ENCODE measurements around the gene CPNE7. TPM values are rescaled to one million over a fixed set of nuclear protein-coding genes. Genes with fewer than 3 reads are reported as not detected.

CPNE7 gene
- 0.69 TPM for total RNA-seq
- under 1 TPM in 3 of 4 donors, not detected in 1; 0.11 to 0.81 (median 0.48) TPM for polyA plus RNA-seq

- no peaks in the 10 kb centered on the region for H3K36me3 Mint-ChIP-seq
- H3K27ac Mint-ChIP-seq, result no peak within 1 kb of the TSS
- Histone ChIP-seq H3K27ac (ENCODE audit: insufficient read depth, low read length, poor library complexity, severe bottlenecking) (no peak within 1 kb of the TSS), H3K4me1 (ENCODE audit: control insufficient read depth, insufficient read depth, low read length, poor library complexity, severe bottlenecking) (peaks cover 20% of the 10 kb centered on the region), H3K36me3 (ENCODE audit: control insufficient read depth, insufficient read depth, low read length) (no peaks in the 10 kb centered on the region), H3K9me3 (ENCODE audit: control insufficient read depth in 2 of 2, low read length in 2 of 2) (no peaks in the 10 kb centered on the region), H3K4me3 (ENCODE audit: low read depth, low read length) (no peak within 1 kb of the TSS), H3K27me3 (ENCODE audit: control insufficient read depth, insufficient read depth, low read length) (peaks cover 4% of the 10 kb centered on the region)
- peak within 1 kb of the TSS in 2 of 4 donors; percentile 58 to 80 for H3K4me3 Mint-ChIP-seq
- H3K9me3 Mint-ChIP-seq, result no peaks in the 10 kb centered on the region
- no peak for DNase-seq
- no peak for ATAC-seq (ENCODE audit: low read depth in 2 of 2)
- H3K4me1 Mint-ChIP-seq, result peaks cover 0 to 9% (median 6%) of the 10 kb centered on the region in 4 donors
- H3K27me3 Mint-ChIP-seq, result peaks cover 20% of the 10 kb centered on the region
These were observed at the start of gene CPNE7 for GRCh38 chr16:89575247-89576152. TSS of gene CPNE7 (plus strand) at chr16:89575758. CDS start at chr16:89575898, 140 bp downstream.

DNA sequence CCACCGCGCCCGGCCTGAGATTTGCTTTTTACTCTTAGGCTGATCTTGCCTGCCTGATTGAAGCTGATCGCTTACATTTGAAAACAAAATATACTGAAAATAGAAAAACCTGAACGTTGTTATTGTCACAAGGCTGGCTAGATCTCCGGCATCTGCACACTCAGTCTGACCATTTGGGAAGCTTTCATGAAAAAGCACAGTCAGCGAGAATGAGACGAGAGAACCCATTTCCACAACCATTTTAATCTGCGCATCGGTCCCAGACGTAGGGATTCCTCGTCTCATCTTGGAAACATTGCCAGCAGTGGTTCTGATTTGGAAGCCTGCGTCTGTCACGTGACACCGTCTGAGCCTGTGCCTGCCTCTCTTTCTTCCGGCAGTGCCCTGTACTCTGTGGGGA, 46.5 kb upstream of the CPNE7 start:
- no peaks in the 10 kb centered on the region for H3K27me3 Mint-ChIP-seq
- H3K36me3 Mint-ChIP-seq, result peaks cover 25% of the 10 kb centered on the region
- ATAC-seq (ENCODE audit: low read depth in 2 of 2), result no peak
- Histone ChIP-seq H3K27me3 (ENCODE audit: control insufficient read depth, insufficient read depth, low read length) (no peaks in the 10 kb centered on the region), H3K9me3 (ENCODE audit: control insufficient read depth in 2 of 2, low read length in 2 of 2) (no peaks in the 10 kb centered on the region), H3K27ac (ENCODE audit: insufficient read depth, low read length, poor library complexity, severe bottlenecking) (no peak overlapping the region), H3K36me3 (ENCODE audit: control insufficient read depth, insufficient read depth, low read length) (peaks cover 73% of the 10 kb centered on the region), H3K4me1 (ENCODE audit: control insufficient read depth, insufficient read depth, low read length, poor library complexity, severe bottlenecking) (peaks cover 1% of the 10 kb centered on the region), H3K4me3 (ENCODE audit: low read depth, low read length) (no peak overlapping the region)
- H3K9me3 Mint-ChIP-seq, result no peaks in the 10 kb centered on the region
- H3K4me1 Mint-ChIP-seq, result peaks cover 1 to 8% (median 2%) of the 10 kb centered on the region in 4 donors
- no peak overlapping the region for H3K4me3 Mint-ChIP-seq
- no peak overlapping the region for H3K27ac Mint-ChIP-seq
- DNase-seq, result no peak

DNA sequence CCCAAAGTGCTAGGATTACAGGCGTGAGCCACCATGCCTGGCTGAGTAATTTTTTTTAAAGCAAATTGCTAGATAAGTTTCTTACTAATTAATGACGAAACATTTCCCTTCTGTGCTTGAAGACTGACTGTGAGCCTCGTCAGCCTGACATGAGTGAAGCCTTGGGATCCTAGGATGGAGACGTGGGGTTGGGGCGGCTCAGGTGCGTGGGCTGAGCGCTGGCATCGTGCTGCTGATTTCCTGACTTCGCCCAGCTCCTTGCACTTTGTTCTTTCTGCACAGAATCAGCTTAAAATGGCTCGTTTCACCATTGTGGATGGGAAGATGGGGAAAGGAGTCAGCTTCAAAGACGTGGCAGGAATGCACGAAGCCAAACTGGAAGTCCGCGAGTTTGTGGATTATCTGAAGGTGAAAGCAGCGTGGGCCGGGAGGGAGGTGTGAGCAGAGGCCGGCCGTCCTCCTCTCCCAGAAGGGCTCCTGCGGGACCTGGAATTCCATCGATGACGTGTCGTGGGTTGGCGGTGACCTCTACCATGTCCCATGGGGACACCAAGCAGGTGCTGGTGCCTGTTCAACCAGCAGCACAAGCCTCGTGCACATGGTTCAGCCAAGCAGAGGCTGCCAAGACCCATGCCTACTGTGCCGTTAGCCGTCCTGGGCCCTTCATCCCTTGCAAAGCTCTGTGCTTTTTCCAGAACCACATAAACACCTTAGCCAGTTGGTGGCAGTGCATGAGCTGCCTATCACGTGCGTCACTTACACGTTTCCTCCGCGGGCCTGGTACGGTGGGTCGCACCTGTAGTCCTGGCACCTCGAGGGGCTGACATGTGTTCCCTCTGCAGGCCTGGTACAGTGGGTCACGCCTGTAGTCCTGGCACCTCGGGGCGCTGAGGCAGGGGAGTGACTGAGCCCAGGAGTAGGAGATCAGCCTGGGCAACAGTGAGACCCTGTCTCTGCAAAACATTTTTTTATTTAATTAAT, 44.9 kb upstream of the CPNE7 start:
- DNase-seq (no peak), ATAC-seq (ENCODE audit: low read depth in 2 of 2) (no peak)
- Histone ChIP-seq H3K4me1 (ENCODE audit: control insufficient read depth, insufficient read depth, low read length, poor library complexity, severe bottlenecking) (peaks cover 10% of the 10 kb centered on the region), H3K27me3 (ENCODE audit: control insufficient read depth, insufficient read depth, low read length) (no peaks in the 10 kb centered on the region), H3K9me3 (ENCODE audit: control insufficient read depth in 2 of 2, low read length in 2 of 2) (no peaks in the 10 kb centered on the region), H3K36me3 (ENCODE audit: control insufficient read depth, insufficient read depth, low read length) (peaks cover 73% of the 10 kb centered on the region), H3K27ac (ENCODE audit: insufficient read depth, low read length, poor library complexity, severe bottlenecking) (no peak overlapping the region), H3K4me3 (ENCODE audit: low read depth, low read length) (no peak overlapping the region)
- no peak overlapping the region for H3K4me3 Mint-ChIP-seq
- peaks cover 30% of the 10 kb centered on the region for H3K36me3 Mint-ChIP-seq
- no peaks in the 10 kb centered on the region for H3K27me3 Mint-ChIP-seq
- H3K4me1 Mint-ChIP-seq, result peaks cover 5 to 21% (median 9%) of the 10 kb centered on the region in 4 donors
- H3K9me3 Mint-ChIP-seq, result no peaks in the 10 kb centered on the region
- no peak overlapping the region for H3K27ac Mint-ChIP-seq

DNA sequence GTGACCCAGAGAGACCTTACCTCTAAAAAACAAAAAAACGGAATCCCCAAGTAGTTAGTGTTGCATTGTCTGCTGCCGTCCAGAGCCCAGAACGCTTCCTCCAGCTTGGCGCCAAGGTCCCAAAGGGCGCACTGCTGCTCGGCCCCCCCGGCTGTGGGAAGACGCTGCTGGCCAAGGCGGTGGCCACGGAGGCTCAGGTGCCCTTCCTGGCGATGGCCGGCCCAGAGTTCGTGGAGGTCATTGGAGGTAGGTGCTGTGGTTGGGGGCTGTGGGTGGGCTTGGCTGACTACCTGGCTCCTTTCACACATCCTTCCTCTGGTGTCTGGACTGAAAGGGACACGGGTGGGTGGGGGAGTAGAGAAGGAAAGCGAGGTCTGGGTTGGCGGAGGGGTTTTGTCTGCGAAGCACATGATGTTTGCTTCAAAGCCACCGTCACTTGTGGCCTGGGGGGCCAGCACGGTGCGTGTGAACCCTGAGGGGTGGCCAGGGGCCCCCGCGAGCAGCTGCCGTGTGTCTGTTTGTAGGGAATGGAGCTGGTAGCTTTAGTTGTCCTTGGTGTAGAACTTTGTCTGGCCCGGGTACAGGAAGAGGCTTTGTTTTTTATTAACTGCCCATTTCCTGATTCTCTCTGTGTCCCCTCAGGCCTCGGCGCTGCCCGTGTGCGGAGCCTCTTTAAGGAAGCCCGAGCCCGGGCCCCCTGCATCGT, 43.6 kb upstream of the CPNE7 start:
- ATAC-seq (ENCODE audit: low read depth in 2 of 2) (no peak), DNase-seq (no peak)
- Histone ChIP-seq H3K4me3 (ENCODE audit: low read depth, low read length) (no peak overlapping the region), H3K27ac (ENCODE audit: insufficient read depth, low read length, poor library complexity, severe bottlenecking) (no peak overlapping the region), H3K4me1 (ENCODE audit: control insufficient read depth, insufficient read depth, low read length, poor library complexity, severe bottlenecking) (peaks cover 10% of the 10 kb centered on the region), H3K27me3 (ENCODE audit: control insufficient read depth, insufficient read depth, low read length) (no peaks in the 10 kb centered on the region), H3K36me3 (ENCODE audit: control insufficient read depth, insufficient read depth, low read length) (peaks cover 64% of the 10 kb centered on the region), H3K9me3 (ENCODE audit: control insufficient read depth in 2 of 2, low read length in 2 of 2) (no peaks in the 10 kb centered on the region)
- no peak overlapping the region for H3K4me3 Mint-ChIP-seq
- peaks cover 5 to 24% (median 9%) of the 10 kb centered on the region in 4 donors for H3K4me1 Mint-ChIP-seq
- no peaks in the 10 kb centered on the region for H3K9me3 Mint-ChIP-seq
- H3K27ac Mint-ChIP-seq, result no peak overlapping the region
- peaks cover 26% of the 10 kb centered on the region for H3K36me3 Mint-ChIP-seq
- no peaks in the 10 kb centered on the region for H3K27me3 Mint-ChIP-seq

- Histone ChIP-seq H3K27me3 (ENCODE audit: control insufficient read depth, insufficient read depth, low read length) (no peaks in the 10 kb centered on the region), H3K36me3 (ENCODE audit: control insufficient read depth, insufficient read depth, low read length) (peaks cover 58% of the 10 kb centered on the region), H3K4me3 (ENCODE audit: low read depth, low read length) (peak overlapping the region; percentile 6), H3K9me3 (ENCODE audit: control insufficient read depth in 2 of 2, low read length in 2 of 2) (no peaks in the 10 kb centered on the region), H3K27ac (ENCODE audit: insufficient read depth, low read length, poor library complexity, severe bottlenecking) (no peak overlapping the region), H3K4me1 (ENCODE audit: control insufficient read depth, insufficient read depth, low read length, poor library complexity, severe bottlenecking) (peaks cover 10% of the 10 kb centered on the region)
- Mint-ChIP-seq H3K36me3 (peaks cover 15% of the 10 kb centered on the region), H3K9me3 (no peaks in the 10 kb centered on the region), H3K4me3 (peak overlapping the region in 2 of 4 donors; percentile 1 to 41), H3K27me3 (no peaks in the 10 kb centered on the region), H3K27ac (peak overlapping the region; percentile 64 to 84 (median 70)), H3K4me1 (peaks cover 5 to 24% (median 9%) of the 10 kb centered on the region in 4 donors)
- peak in 2 of 3 donors; percentile 17 to 66 for DNase-seq
- ATAC-seq (ENCODE audit: low read depth in 2 of 2), result peak; percentile 68 to 84
These were observed 41.3 kb upstream of the CPNE7 start for GRCh38 chr16:89534252-89534756.

DNA sequence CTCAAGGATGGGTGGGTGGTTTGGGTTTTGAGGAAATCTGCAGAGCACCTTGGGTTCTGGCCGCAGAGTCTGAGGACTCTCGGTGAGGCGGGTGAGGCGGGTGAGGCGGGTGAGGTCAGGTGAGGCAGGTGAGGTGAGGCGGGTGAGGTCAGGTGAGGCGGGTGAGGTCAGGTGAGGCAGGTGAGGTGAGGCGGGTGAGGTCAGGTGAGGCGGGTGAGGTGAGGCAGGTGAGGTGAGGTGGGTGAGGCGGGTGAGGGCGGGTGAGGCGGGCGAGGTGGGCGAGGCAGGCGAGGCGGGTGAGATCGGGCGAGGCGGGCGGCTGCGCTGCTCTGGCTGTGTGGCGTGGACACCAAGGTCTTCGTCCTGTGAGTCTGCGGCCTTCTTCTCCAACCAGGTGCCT, 39.2 kb upstream of the CPNE7 start:
- Histone ChIP-seq H3K27ac (ENCODE audit: insufficient read depth, low read length, poor library complexity, severe bottlenecking) (no peak overlapping the region), H3K4me3 (ENCODE audit: low read depth, low read length) (no peak overlapping the region), H3K9me3 (ENCODE audit: control insufficient read depth in 2 of 2, low read length in 2 of 2) (no peaks in the 10 kb centered on the region), H3K4me1 (ENCODE audit: control insufficient read depth, insufficient read depth, low read length, poor library complexity, severe bottlenecking) (peaks cover 10% of the 10 kb centered on the region), H3K27me3 (ENCODE audit: control insufficient read depth, insufficient read depth, low read length) (no peaks in the 10 kb centered on the region), H3K36me3 (ENCODE audit: control insufficient read depth, insufficient read depth, low read length) (peaks cover 48% of the 10 kb centered on the region)
- no peaks in the 10 kb centered on the region for H3K27me3 Mint-ChIP-seq
- H3K4me3 Mint-ChIP-seq, result no peak overlapping the region
- H3K4me1 Mint-ChIP-seq, result peaks cover 5 to 24% (median 10%) of the 10 kb centered on the region in 4 donors
- ATAC-seq (ENCODE audit: low read depth in 2 of 2) (no peak), DNase-seq (no peak)
- H3K9me3 Mint-ChIP-seq, result no peaks in the 10 kb centered on the region
- peaks cover 15% of the 10 kb centered on the region for H3K36me3 Mint-ChIP-seq
- no peak overlapping the region for H3K27ac Mint-ChIP-seq

Measured in CD4-positive, CD25-positive, alpha-beta regulatory T cell (primary cell).